Fibroblast of lung (primary cell): ENCODE results near the gene DDX28.

ENCODE experiments used
- EZH2 ChIP-seq: IDR thresholded peaks from 2 replicates; pipeline ENCODE4 v1.5.1; 2012; ENCODE audit warnings: low read length, control low read depth, mild to moderate bottlenecking; ENCODE audit errors: missing control alignments
- TF ChIP-seq, protein P1 (sequence below), 2 donors: IDR thresholded peaks in 1 of 2; conservative IDR thresholded peaks in 1 of 2; 1 replicate in 1 of 2; 2 replicates in 1 of 2; pipeline ENCODE4 v1.5.1; 2011 to 2012; ENCODE audit warnings: low read length in 2 of 2, control low read depth in 1 of 2, inconsistent platforms in 1 of 2, low read depth in 1 of 2, mild to moderate bottlenecking in 1 of 2

DNA sequence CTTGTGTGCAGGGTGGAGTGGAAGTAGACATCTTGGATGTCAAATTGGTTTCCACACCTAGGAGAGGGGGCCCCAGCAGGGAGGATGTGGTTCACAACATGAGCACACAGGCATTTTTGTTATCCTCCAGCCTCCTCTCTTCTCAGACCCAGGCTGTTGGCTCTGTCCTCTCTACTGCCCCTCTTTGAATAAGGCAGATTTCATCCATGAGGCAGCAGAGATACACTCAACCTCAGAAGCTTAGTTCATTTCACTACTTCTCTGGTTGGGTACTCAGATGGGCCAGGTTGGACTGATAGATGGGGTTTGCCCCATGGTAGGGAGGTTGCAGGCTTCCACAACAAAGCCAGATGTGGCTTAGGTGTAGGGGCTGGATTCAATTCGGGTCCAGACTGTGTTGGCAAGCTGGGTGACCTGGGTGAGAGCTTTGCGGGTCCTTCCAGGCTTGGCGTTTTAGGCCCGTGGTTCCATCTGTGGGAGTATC is 39.9 kb upstream of the DDX28 start:
- TF ChIP-seq EZH2, result no peak
- TF ChIP-seq, protein P1, sequence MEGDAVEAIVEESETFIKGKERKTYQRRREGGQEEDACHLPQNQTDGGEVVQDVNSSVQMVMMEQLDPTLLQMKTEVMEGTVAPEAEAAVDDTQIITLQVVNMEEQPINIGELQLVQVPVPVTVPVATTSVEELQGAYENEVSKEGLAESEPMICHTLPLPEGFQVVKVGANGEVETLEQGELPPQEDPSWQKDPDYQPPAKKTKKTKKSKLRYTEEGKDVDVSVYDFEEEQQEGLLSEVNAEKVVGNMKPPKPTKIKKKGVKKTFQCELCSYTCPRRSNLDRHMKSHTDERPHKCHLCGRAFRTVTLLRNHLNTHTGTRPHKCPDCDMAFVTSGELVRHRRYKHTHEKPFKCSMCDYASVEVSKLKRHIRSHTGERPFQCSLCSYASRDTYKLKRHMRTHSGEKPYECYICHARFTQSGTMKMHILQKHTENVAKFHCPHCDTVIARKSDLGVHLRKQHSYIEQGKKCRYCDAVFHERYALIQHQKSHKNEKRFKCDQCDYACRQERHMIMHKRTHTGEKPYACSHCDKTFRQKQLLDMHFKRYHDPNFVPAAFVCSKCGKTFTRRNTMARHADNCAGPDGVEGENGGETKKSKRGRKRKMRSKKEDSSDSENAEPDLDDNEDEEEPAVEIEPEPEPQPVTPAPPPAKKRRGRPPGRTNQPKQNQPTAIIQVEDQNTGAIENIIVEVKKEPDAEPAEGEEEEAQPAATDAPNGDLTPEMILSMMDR (conservative IDR thresholded peaks at IDR 0.05 in 1 of 2, IDR thresholded peaks at IDR 0.05 in 1 of 2; ENCODE audit: low read depth in 1 of 2, low read length in 2 of 2), result no peak
